Measurements from ENCODE around the gene GGN.
"Not testable (repeated sequence)": the region's sequence is repeated elsewhere in the genome, so short reads cannot be mapped to it uniquely, and the experiment has no call there.

Gene GGN, protein sequence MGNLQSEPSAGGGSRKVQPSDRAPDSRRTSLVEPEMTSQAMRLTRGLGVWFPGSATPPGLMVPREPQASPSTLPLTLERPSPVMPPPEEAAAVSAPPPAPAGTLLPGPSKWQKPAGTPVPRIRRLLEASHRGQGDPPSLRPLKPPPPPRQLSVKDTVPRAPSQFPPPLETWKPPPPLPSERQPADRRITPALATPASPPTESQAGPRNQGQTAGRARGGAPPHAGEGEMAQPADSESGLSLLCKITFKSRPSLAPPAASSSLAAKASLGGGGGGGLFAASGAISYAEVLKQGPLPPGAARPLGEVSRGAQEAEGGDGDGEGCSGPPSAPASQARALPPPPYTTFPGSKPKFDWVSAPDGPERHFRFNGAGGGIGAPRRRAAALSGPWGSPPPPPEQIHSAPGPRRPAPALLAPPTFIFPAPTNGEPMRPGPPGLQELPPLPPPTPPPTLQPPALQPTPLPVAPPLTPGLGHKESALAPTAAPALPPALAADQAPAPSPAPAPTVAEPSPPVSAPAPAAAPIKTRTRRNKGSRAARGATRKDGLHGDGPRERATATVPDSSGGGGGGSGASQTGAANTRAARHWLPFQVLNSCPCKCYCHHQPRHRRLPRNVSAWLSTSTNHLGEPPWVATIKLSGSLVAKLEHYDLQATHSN

DNA sequence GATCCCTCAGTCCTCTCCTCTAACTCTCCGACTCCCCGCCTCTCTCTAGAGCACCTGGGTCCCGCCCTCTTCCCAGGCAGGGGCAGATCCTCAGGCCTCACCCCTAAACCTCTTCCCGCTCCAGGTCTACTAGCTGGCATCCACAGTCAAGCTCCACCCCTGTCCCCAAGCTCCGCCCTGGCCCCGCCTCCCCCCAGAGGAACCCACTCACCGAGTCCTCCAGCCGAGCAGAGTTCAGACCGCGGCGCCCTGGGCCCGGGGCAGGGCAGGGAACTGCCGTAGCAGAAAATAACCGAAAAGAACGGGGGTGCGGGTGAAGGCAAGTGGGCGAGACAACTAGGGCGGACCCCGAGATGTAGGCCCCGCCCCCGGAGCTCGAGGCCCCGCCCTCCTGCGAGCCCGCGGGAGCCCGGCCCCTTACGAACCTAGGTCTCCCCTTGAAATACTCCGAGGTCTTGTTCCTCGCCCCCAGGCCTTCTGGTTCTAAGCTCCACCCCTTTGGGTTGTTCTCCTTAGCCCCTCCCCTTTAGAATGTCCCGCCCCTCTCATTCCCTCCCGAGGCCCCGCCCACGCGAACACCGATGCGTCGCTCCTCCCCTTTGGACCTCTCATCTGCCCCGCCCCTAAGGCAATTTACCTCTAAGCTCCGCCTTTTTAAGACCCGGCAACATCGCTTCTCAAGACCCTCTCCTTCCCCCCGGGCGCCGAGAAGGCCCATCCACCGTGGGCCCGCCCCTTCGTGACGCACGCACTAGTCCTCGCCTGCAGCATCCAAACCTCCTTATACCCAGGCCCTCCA is at the start of gene GGN:
Gene GGN, minus strand, starts transcription at position 485 of the 799 bp plus-strand sequence. CDS start 773 bp downstream, outside the sequence.
- peak; percentile 80 for DNase-seq (ENCODE audit: low read depth, low spot score)

GRCh38 chr19:38437295-38437694 is 49.5 kb upstream of the GGN start:
- DNase-seq (ENCODE audit: low read depth, low spot score): no peak

DNA sequence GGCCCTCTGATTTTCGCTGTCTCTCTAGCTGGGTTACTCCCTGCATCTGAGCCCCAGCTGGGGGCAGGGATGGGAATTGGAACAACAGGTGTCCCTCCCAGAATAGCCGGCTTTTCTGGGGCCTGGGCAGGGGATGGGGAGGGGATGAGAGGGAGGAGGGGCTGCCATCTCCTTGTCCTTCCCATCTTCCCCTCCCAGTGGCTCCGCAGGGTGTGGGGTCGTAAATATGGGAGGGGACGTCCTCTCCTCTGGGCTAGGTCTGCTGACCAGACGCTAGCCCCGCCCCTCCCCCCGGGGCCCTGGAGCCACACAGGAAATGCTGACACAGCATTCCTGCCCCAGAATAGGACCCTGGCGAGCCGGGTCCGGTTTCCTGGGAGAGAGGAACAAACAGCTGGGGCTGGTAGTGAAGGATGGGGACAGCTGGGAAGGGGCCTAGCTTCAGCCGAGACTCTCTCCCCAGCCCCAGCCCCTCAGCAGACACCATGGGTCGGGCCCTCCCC is 46.8 kb upstream of the GGN start:
- DNase-seq (ENCODE audit: low read depth, low spot score): no peak

- no peak for DNase-seq (ENCODE audit: low read depth, low spot score)
Measured at GRCh38 chr19:38433268-38433733, 45.5 kb upstream of the GGN start, which contains the start of gene RYR1. Gene RYR1 (plus strand): TSS chr19:38433691. CDS start chr19:38433830, 139 bp downstream.

- no peak for DNase-seq (ENCODE audit: low read depth, low spot score)
Measured at GRCh38 chr19:38430931-38431330, 43.1 kb upstream of the GGN start.

GRCh38 chr19:38429811-38430156 is 42.0 kb upstream of the GGN start:
- no peak for DNase-seq (ENCODE audit: low read depth, low spot score)

- no peak for DNase-seq (ENCODE audit: low read depth, low spot score)
Measured at GRCh38 chr19:38429055-38429810, 41.4 kb upstream of the GGN start.

GRCh38 chr19:38427035-38427677 is 39.3 kb upstream of the GGN start:
- not testable (repeated sequence) for DNase-seq (ENCODE audit: low read depth, low spot score)

DNA sequence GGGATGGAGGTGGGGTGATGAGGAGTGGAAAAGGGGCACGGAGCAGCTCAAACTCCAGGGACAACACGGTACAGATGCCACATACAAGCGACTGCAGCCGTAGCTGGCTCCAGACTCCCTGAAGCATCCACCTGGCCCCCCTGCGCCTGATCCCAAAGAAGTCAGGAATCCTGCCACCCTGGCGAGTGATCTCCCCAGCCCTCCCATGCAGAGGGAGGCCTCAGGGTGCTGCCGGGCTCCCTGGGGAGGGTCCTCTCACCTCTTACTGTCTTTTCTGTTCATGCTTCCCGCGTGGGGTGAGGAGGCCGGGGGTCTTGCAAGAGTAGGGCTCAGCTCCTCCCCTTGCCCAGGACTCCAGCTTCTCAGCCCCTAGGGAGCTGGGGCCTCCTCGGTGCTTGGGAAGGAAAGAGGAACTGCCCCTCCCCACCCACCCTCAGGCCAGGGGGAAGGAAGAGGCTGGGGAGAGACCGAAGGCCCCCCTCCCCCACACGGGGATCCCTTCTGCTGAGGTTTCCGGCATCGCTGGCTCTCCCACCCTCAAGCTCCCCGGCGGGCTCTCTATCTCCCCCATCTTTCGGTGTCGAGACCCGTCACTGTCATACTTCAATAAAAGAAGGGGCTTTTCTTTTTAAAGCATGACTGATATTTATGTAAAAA is 38.1 kb upstream of the GGN start, which contains the start of gene RASGRP4:
Gene RASGRP4, minus strand, starts transcription at position 410 of the 657 bp plus-strand sequence. Its CDS starts 128 bp downstream, at position 282.
- DNase-seq (ENCODE audit: low read depth, low spot score): no peak

GRCh38 chr19:38425222-38425809 is 37.5 kb upstream of the GGN start:
- no peak for DNase-seq (ENCODE audit: low read depth, low spot score)

GRCh38 chr19:38424272-38424671 is 36.4 kb upstream of the GGN start:
- no peak for DNase-seq (ENCODE audit: low read depth, low spot score)

DNA sequence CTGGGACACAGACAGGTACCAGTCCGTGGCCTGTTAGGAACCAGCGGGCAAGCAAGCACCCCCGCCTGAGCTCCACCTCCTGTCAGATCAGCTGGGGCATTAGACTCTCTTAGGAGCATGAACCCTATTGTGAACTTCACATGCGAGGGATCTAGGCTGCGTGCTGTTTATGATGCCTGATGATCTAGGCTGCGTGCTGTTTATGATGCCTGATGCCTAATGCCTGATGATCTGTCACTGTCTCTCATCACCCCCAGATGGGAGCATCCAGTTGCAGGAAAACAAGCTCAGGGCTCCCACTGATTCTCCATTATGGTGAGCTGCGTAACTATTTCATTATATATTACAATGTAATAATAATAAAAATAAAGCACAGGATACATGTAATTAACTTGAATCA is 34.6 kb upstream of the GGN start:
- no peak for DNase-seq (ENCODE audit: low read depth, low spot score)

GRCh38 chr19:38421856-38422255 is 34.0 kb upstream of the GGN start:
- no peak for DNase-seq (ENCODE audit: low read depth, low spot score)

- DNase-seq (ENCODE audit: low read depth, low spot score): no peak
Measured at GRCh38 chr19:38420935-38421334, 33.1 kb upstream of the GGN start.

- no peak for DNase-seq (ENCODE audit: low read depth, low spot score)
Measured at GRCh38 chr19:38417544-38418506, 30.0 kb upstream of the GGN start.

GRCh38 chr19:38417146-38417543 is 29.3 kb upstream of the GGN start:
- DNase-seq (ENCODE audit: low read depth, low spot score): no peak

DNA sequence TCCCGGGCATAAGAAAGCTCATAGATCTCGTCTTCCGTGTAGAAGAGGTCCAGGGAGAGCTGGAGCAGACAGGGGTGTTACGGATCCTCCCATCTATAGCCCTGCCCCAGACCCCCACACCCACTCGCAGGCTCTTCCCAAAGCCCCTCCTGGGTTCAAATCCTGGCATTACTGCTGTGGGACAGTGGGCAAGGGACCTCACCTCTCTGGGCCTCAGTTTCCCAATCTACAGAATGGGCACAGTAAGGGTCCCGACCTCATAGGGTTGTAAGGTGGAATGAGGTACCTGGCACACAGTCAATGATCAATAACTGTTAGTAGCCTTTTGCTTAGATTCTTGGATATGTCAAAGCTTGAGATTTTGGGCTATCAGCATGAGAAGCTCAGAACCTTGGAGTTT is 25.6 kb upstream of the GGN start:
- no peak for DNase-seq (ENCODE audit: low read depth, low spot score)

GRCh38 chr19:38412961-38413360 is 25.1 kb upstream of the GGN start:
- DNase-seq (ENCODE audit: low read depth, low spot score): no peak

Data from iPS DF 19.7 (cell line).